Neuronal stem cell (in vitro differentiated cells): Measurements from ENCODE around the gene TEX29.

Experiments
- DNase-seq: peaks from one replicate; pipeline ENCODE4 v3.0.0-alpha.2; 2013; ENCODE audit warnings: low spot score
- H2AFZ ChIP-seq: one replicate; pipeline ENCODE4 v1.6.1; 2013; ENCODE audit warnings: mild to moderate bottlenecking, low read length, inconsistent platforms
- H2AK5ac ChIP-seq: 2 replicates; pipeline ENCODE4 v1.6.1; 2013; ENCODE audit warnings: low read depth, mild to moderate bottlenecking, inconsistent platforms, low read length, moderate library complexity, mixed read lengths
- H2BK120ac ChIP-seq: 2 replicates; pipeline ENCODE4 v1.6.1; 2013; ENCODE audit warnings: low read depth, mild to moderate bottlenecking, inconsistent platforms, low read length, moderate library complexity, mixed read lengths
- H2BK12ac ChIP-seq: one replicate; pipeline ENCODE4 v1.6.1; 2013; ENCODE audit warnings: low read length, inconsistent platforms
- H2BK15ac ChIP-seq: 2 replicates; pipeline ENCODE4 v1.6.1; 2013; ENCODE audit warnings: mild to moderate bottlenecking, low read length, inconsistent platforms, mixed read lengths
- H2BK5ac ChIP-seq: one replicate; pipeline ENCODE4 v1.6.1; 2013; ENCODE audit warnings: inconsistent platforms, mild to moderate bottlenecking, low read length, moderate library complexity
- H3K14ac ChIP-seq: one replicate; pipeline ENCODE4 v1.6.1; 2013; ENCODE audit warnings: low read length, inconsistent platforms
- H3K18ac ChIP-seq: 2 replicates; pipeline ENCODE4 v1.6.1; 2013; ENCODE audit warnings: low read length, inconsistent platforms
- H3K23ac ChIP-seq: 2 replicates; pipeline ENCODE4 v1.6.1; 2013; ENCODE audit warnings: low read depth, mild to moderate bottlenecking, mixed read lengths, low read length, inconsistent platforms; ENCODE audit not compliant: poor library complexity
- H3K27ac ChIP-seq: replicated peaks from 3 replicates; pipeline ENCODE4 v1.5.1; 2013; ENCODE audit warnings: low read length, inconsistent platforms
- H3K27me3 ChIP-seq, 3 experiments: 2 replicates each; pipeline ENCODE4 v1.6.1; 2013; ENCODE audit warnings: low read length in 3 of 3, mild to moderate bottlenecking in 2 of 3, inconsistent platforms in 1 of 3, low read depth in 1 of 3, mixed read lengths in 1 of 3, moderate library complexity in 1 of 3; ENCODE audit not compliant: control insufficient read depth in 3 of 3, insufficient read depth in 3 of 3
- H3K36me3 ChIP-seq, 2 donors: replicated peaks in 1 of 2; 2 replicates each; pipeline ENCODE4 v1.6.1; 2013; ENCODE audit warnings: low read length in 2 of 2; ENCODE audit not compliant: control insufficient read depth in 2 of 2, insufficient read depth in 2 of 2
- H3K4ac ChIP-seq: 2 replicates; pipeline ENCODE4 v1.6.1; 2013; ENCODE audit warnings: inconsistent platforms, mild to moderate bottlenecking, low read length, moderate library complexity
- H3K4me1 ChIP-seq, 2 donors: 1 replicate in 1 of 2; 2 replicates in 1 of 2; pipeline ENCODE4 v1.6.1; 2013; ENCODE audit warnings: low read length in 2 of 2, low read depth in 1 of 2; ENCODE audit not compliant: control insufficient read depth in 2 of 2, insufficient read depth in 1 of 2
- H3K4me2 ChIP-seq: one replicate; pipeline ENCODE4 v1.6.1; 2013; ENCODE audit warnings: mild to moderate bottlenecking, low read length, inconsistent platforms; ENCODE audit not compliant: insufficient read depth, poor library complexity, severe bottlenecking
- H3K4me3 ChIP-seq, 2 donors: 2 replicates each; pipeline ENCODE4 v1.5.1; 2013; ENCODE audit warnings: low read length in 2 of 2, mild to moderate bottlenecking in 2 of 2, inconsistent platforms in 1 of 2, moderate library complexity in 1 of 2
- H3K79me1 ChIP-seq: one replicate; pipeline ENCODE4 v1.6.1; 2013; ENCODE audit warnings: low read depth, mild to moderate bottlenecking, inconsistent platforms, low read length, moderate library complexity
- H3K9ac ChIP-seq: one replicate; pipeline ENCODE4 v1.6.1; 2013; ENCODE audit warnings: mild to moderate bottlenecking, low read depth, low read length, inconsistent platforms; ENCODE audit not compliant: poor library complexity
- H3K9me3 ChIP-seq, 2 donors: replicated peaks in 1 of 2; 2 replicates each; pipeline versions ENCODE3 to v1.6.1; 2013; ENCODE audit warnings: low read length in 2 of 2, mild to moderate bottlenecking in 2 of 2, inconsistent platforms in 1 of 2, low read depth in 1 of 2, mixed read lengths in 1 of 2, moderate library complexity in 1 of 2; ENCODE audit not compliant: control insufficient read depth in 2 of 2, insufficient read depth in 1 of 2
- H4K8ac ChIP-seq: one replicate; pipeline ENCODE4 v1.6.1; 2013; ENCODE audit warnings: low read depth, mild to moderate bottlenecking, inconsistent platforms, low read length, moderate library complexity
- H4K91ac ChIP-seq: one replicate; pipeline ENCODE4 v1.6.1; 2013; ENCODE audit warnings: low read length, low read depth, mild to moderate bottlenecking, inconsistent platforms; ENCODE audit not compliant: poor library complexity
- WGBS, 2 donors: extraction: QIAGEN DNeasy Blood & Tissue Kit; methylation state at CpG; one replicate each; pipeline ENCODE4 v1.1.7; 2013; ENCODE audit warnings: missing lambda C conversion rate in 2 of 2, mixed read lengths in 1 of 2; ENCODE audit not compliant: insufficient read length in 2 of 2, insufficient replicate concordance in 1 of 2; ENCODE audit errors: extremely low coverage in 2 of 2; 5-methylcytosine and 5-hydroxymethylcytosine counted together

TEX29 gene

DNA sequence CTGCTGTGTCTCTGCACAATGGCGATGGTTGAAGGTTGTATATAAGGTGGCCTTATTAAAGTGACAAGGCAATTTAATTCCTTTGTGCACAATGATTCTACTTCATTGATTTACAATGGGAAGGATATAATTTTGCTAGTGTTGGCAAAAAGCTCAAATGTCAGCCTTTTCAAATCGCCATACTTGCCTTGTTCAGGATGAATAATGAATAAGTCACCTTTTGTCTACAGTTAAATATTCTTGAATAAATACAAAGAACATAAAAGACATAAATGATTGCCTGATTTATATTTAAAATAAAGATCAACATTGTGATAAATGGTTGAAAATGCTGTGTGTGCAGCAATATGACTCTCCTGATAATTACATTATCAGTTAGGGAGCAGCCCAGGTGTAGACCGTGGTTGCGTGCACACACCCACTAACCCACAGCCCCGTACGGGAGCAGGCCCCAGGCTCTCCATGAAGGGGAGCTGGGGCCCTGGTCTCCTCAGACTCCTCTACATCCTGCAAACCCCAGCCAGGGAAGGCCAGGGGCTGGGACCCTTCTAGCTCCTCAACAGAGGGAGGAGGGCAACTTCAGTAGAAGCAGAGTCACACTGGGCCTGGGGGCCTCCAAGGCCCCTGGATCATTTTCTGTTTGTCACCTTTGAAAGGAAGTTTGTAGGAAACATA, 64.9 kb downstream of the TEX29 start:
- Histone ChIP-seq H3K4me1 (peaks cover 0 to 14% of the 10 kb centered on the region in 2 donors), H2BK12ac (no peak overlapping the region), H2BK120ac (no peak overlapping the region), H3K18ac (peak overlapping the region; percentile 11), H3K27ac (no peak overlapping the region), H3K36me3 (no peaks in the 10 kb centered on the region), H3K4ac (no peak overlapping the region), H4K91ac (no peak overlapping the region), H2BK5ac (no peak overlapping the region), H3K9ac (no peak overlapping the region), H2BK15ac (no peak overlapping the region), H4K8ac (no peak overlapping the region), H3K14ac (no peak overlapping the region), H3K9me3 (peaks cover 0 to 5% of the 10 kb centered on the region in 2 donors), H3K79me1 (no peaks in the 10 kb centered on the region), H2AK5ac (no peak overlapping the region), H3K4me2 (no peak overlapping the region), H3K4me3 (no peak overlapping the region), H3K23ac (no peak overlapping the region), H2AFZ (no peak overlapping the region), H3K27me3 (peaks cover 0 to 5% (median 0%) of the 10 kb centered on the region in 3 experiments)
- WGBS, 2 donors: no CpG with 5 or more reads among the region's 6 CpGs
- DNase-seq: no peak

GRCh38 chr13:111387026-111387871, 66.8 kb downstream of the TEX29 start:
- no peak overlapping the region for H2BK120ac ChIP-seq

DNA sequence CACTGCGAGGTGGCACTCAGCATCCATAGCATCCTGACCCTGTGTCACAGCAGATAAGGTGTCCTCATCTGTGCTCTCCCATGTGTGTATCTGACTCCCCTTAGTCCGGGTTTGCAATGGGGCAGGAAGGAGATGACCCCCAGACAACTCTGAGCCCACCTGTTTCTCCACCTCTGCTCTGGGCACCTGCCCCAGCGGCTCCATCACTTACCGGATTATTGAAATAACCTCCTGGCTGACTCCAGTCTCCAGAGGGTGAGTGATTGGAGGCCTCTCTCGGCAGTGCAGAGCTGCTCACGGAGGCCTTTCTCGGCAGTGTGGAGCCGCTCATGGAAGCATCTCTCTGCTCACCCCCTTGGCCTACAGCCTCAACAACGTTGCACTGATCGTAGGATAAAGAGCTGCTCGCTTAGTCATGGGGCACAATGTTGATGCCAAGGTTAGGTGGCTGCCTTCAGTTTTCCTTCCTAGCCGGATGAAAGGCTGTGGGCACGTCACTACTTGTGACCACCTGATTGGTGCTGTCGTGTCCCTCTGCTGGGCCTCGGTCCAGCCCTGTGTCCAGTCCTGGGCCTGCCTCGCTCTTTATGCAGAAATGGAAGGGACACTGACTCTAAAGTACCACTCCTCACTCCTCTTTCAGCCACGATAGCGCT, 67.6 kb downstream of the TEX29 start:
- H3K4me3 ChIP-seq: no peak overlapping the region
- H3K9me3 ChIP-seq: peaks cover 0 to 2% of the 10 kb centered on the region in 2 donors
- DNase-seq: no peak
- no peak overlapping the region for H3K23ac ChIP-seq
- H4K91ac ChIP-seq: peak overlapping the region; percentile 61
- no peak overlapping the region for H3K4me2 ChIP-seq
- peak overlapping the region; percentile 44 for H3K18ac ChIP-seq
- no peaks in the 10 kb centered on the region for H3K36me3 ChIP-seq
- H2BK15ac ChIP-seq: no peak overlapping the region
- no peaks in the 10 kb centered on the region for H3K79me1 ChIP-seq
- H3K4ac ChIP-seq: no peak overlapping the region
- H2AFZ ChIP-seq: peak overlapping the region; percentile 15
- H3K14ac ChIP-seq: peak overlapping the region; percentile 42
- peak overlapping the region; percentile 24 for H3K9ac ChIP-seq
- H2BK12ac ChIP-seq: no peak overlapping the region
- no peak overlapping the region for H2BK120ac ChIP-seq
- peaks cover 0 to 5% (median 0%) of the 10 kb centered on the region in 3 experiments for H3K27me3 ChIP-seq
- WGBS, 2 donors: no CpG with 5 or more reads among the region's 18 CpGs
- H3K4me1 ChIP-seq: peaks cover 0 to 11% of the 10 kb centered on the region in 2 donors
- no peak overlapping the region for H4K8ac ChIP-seq
- peak overlapping the region; percentile 67 for H2AK5ac ChIP-seq
- no peak overlapping the region for H2BK5ac ChIP-seq
- H3K27ac ChIP-seq: no peak overlapping the region

More at GRCh38 chr13:111387026-111387871, 66.8 kb downstream of the TEX29 start:
- Histone ChIP-seq H2AFZ (no peak overlapping the region), H3K27me3 (peaks cover 0 to 5% (median 0%) of the 10 kb centered on the region in 3 experiments), H3K9me3 (peaks cover 0 to 2% of the 10 kb centered on the region in 2 donors), H3K9ac (no peak overlapping the region), H2BK5ac (no peak overlapping the region), H2BK12ac (no peak overlapping the region), H4K8ac (no peak overlapping the region), H4K91ac (no peak overlapping the region), H3K79me1 (no peaks in the 10 kb centered on the region), H3K4ac (no peak overlapping the region), H3K4me3 (no peak overlapping the region), H3K36me3 (no peaks in the 10 kb centered on the region), H3K23ac (no peak overlapping the region), H3K18ac (no peak overlapping the region), H3K27ac (no peak overlapping the region), H2AK5ac (no peak overlapping the region), H3K14ac (peak overlapping the region; percentile 0), H3K4me2 (no peak overlapping the region), H2BK15ac (no peak overlapping the region), H3K4me1 (peaks cover 0 to 14% of the 10 kb centered on the region in 2 donors)
- WGBS, 2 donors: no CpG with 5 or more reads among the region's 24 CpGs
- no peak for DNase-seq
